Measurements from ENCODE around the gene UQCRHL. TPM values are rescaled to one million over a fixed set of nuclear protein-coding genes. Genes with fewer than 3 reads are reported as not detected.
A peak's percentile ranks its signal among the peaks of the same experiment; 100 is the strongest.

The UQCRHL gene
- total and polyA plus RNA-seq, 12 donors: 2.1 to 8.6 (median 3.9) TPM

GRCh38 chr1:15768388-15768787 lies 39.1 kb downstream of the UQCRHL start:
- 95 to 96% methylated on average over 7 of the region's 7 CpGs for WGBS, 2 donors
- H3K27ac ChIP-seq: no peak overlapping the region
- no peaks in the 10 kb centered on the region for H3K27me3 ChIP-seq
- H3K4me1 ChIP-seq: peaks cover 0 to 24% (median 9%) of the 10 kb centered on the region in 9 donors
- no peak for TF ChIP-seq CTCF (IDR thresholded peaks at IDR 0.05)
- no peaks in the 10 kb centered on the region for H3K9me3 ChIP-seq
- H3K4me3 ChIP-seq: no peak overlapping the region
- DNase-seq: no peak
- intact Hi-C loops (cut with DNase I): no loop called here
- no peak for ATAC-seq
- peaks cover 0 to 77% (median 13%) of the 10 kb centered on the region in 9 donors for H3K36me3 ChIP-seq

- TF ChIP-seq CTCF (IDR thresholded peaks at IDR 0.05): no peak
- Histone ChIP-seq H3K27me3 (no peaks in the 10 kb centered on the region), H3K4me3 (no peak overlapping the region), H3K36me3 (peaks cover 0 to 73% (median 13%) of the 10 kb centered on the region in 9 donors), H3K27ac (no peak overlapping the region), H3K9me3 (no peaks in the 10 kb centered on the region), H3K4me1 (peaks cover 0 to 29% (median 9%) of the 10 kb centered on the region in 9 donors)
- ATAC-seq (no peak), DNase-seq (no peak)
- intact Hi-C loops (cut with DNase I): no loop called here
- 85 to 96% methylated on average over 5 of the region's 5 CpGs for WGBS, 2 donors
Measured at GRCh38 chr1:15767941-15768340, 39.5 kb downstream of the UQCRHL start.

GRCh38 chr1:15765495-15766194 lies 41.8 kb downstream of the UQCRHL start:
- WGBS, 2 donors: 60 to 71% methylated on average over 20 of the region's 20 CpGs
- ATAC-seq: no peak
- no peak for TF ChIP-seq CTCF (IDR thresholded peaks at IDR 0.05)
- H3K9me3 ChIP-seq: no peaks in the 10 kb centered on the region
- no peak overlapping the region for H3K27ac ChIP-seq
- intact Hi-C loops (cut with DNase I): no loop called here
- no peak for DNase-seq
- H3K36me3 ChIP-seq: peaks cover 0 to 50% (median 5%) of the 10 kb centered on the region in 9 donors
- peaks cover 0 to 13% (median 0%) of the 10 kb centered on the region in 7 donors for H3K27me3 ChIP-seq
- H3K4me1 ChIP-seq: peaks cover 13 to 52% (median 25%) of the 10 kb centered on the region in 9 donors
- H3K4me3 ChIP-seq: no peak overlapping the region

- no peak overlapping the region for H3K4me3 ChIP-seq
- H3K36me3 ChIP-seq: peaks cover 0 to 43% (median 0%) of the 10 kb centered on the region in 9 donors
- intact Hi-C loops (cut with DNase I): no loop called here
- no peak for DNase-seq
- TF ChIP-seq CTCF (IDR thresholded peaks at IDR 0.05): no peak
- ATAC-seq: no peak
- H3K27ac ChIP-seq: peak overlapping the region in 1 of 10 donors; percentile 14
- no peaks in the 10 kb centered on the region for H3K9me3 ChIP-seq
- peaks cover 0 to 20% (median 2%) of the 10 kb centered on the region in 7 donors for H3K27me3 ChIP-seq
- 88% methylated on average over 15 of the region's 15 CpGs for WGBS, 2 donors
- H3K4me1 ChIP-seq: peaks cover 13 to 59% (median 31%) of the 10 kb centered on the region in 9 donors
Measured at GRCh38 chr1:15764890-15765289, 42.6 kb downstream of the UQCRHL start.
